Kidney (tissue), 14 donors: ENCODE data around the gene TOM1. TPM values are rescaled to one million over a fixed set of nuclear protein-coding genes. Genes with fewer than 3 reads are reported as not detected.
A peak's percentile ranks its signal among the peaks of the same experiment; 100 is the strongest.

ENCODE experiments used
- DNase-seq, 5 donors: peaks; one replicate each; pipeline ENCODE4 v3.0.0-alpha.2; 2013 to 2020
- FAIRE-seq: peaks from 2 replicates; lab custom pipeline; 2012; peaks lifted over from hg19 to GRCh38; lab: Jason Lieb, UNC
- H3K27ac ChIP-seq, 2 donors: one replicate each; pipeline ENCODE4 v1.7.0; 2013; ENCODE audit warnings: low read depth in 2 of 2, low read length in 2 of 2, inconsistent platforms in 1 of 2
- H3K27me3 ChIP-seq: one replicate; pipeline ENCODE4 v1.7.1; 2013; ENCODE audit warnings: low read length, inconsistent platforms; ENCODE audit not compliant: control insufficient read depth, insufficient read depth
- H3K36me3 ChIP-seq, 3 donors: one replicate each; pipeline versions ENCODE4 v1.7.0 to v1.7.1; 2013; ENCODE audit warnings: low read length in 3 of 3, control low read depth in 1 of 3, inconsistent platforms in 1 of 3; ENCODE audit not compliant: insufficient read depth in 3 of 3, control insufficient read depth in 2 of 3
- H3K4me1 ChIP-seq, 3 donors: one replicate each; pipeline versions ENCODE4 v1.7.0 to v1.7.1; 2013; ENCODE audit warnings: low read length in 3 of 3, inconsistent platforms in 1 of 3, low read depth in 1 of 3; ENCODE audit not compliant: control insufficient read depth in 2 of 3, insufficient read depth in 2 of 3
- H3K4me3 ChIP-seq, 3 donors: one replicate each; pipeline versions ENCODE4 v1.7.0 to v1.8.1; 2013; ENCODE audit warnings: low read length in 3 of 3, control low read depth in 1 of 3, inconsistent platforms in 1 of 3
- H3K9ac ChIP-seq, 3 donors: one replicate each; pipeline versions ENCODE4 v1.7.0 to v1.7.1; 2013; ENCODE audit warnings: low read length in 3 of 3, control low read depth in 1 of 3, inconsistent platforms in 1 of 3
- H3K9me3 ChIP-seq, 3 donors: one replicate each; pipeline versions ENCODE4 v1.7.0 to v1.7.1; 2013; ENCODE audit warnings: low read length in 3 of 3, control low read depth in 1 of 3, inconsistent platforms in 1 of 3; ENCODE audit not compliant: control insufficient read depth in 2 of 3, insufficient read depth in 1 of 3
- intact Hi-C: fragments of 100-400 bp; cut with DNase I; formaldehyde crosslinking; loops from one replicate; pipeline ENCODE4 v1.11.1; 2022
- polyA plus RNA-seq: library from polyadenylated mRNA; stranded (reverse); fragments of 350-450 nt; fragmentation: Illumina TruSeq; extraction: RNeasy Lipid Tissue Mini Kit (QIAGEN cat#74804); gene quantifications from one replicate; pipeline ENCODE4 v1.2.3, GENCODE V29; 2014; ENCODE audit warnings: low read depth, low replicate concordance; ENCODE audit not compliant: insufficient read depth
- total RNA-seq: library from RNA; stranded (reverse); fragmentation: NEBNext Ultra II Directional; extraction: Animal tissue kit (Norgen Biotek cat#: 25700); gene quantifications from one replicate; pipeline ENCODE4 v1.2.1, GENCODE V29; 2021
- TF ChIP-seq, protein P1 (sequence below): IDR thresholded peaks from 3 replicates; pipeline ENCODE4 v1.5.1; 2012; ENCODE audit warnings: mild to moderate bottlenecking, moderate library complexity, borderline replicate concordance; ENCODE audit not compliant: insufficient read depth; ENCODE audit errors: extremely low read depth
- donor health status: control.
- donor health status: control.
- donor health status: control.
- donor health status: control.
- donor health status: control.
- donor health status: DM: yes; HTN: yes; CAD: no.
- donor health status: Normal renal cell carcinoma (clear cell type).

The TOM1 gene
- total and polyA plus RNA-seq, 2 donors from 2014 or later = 67.0 to 68.2 TPM

- peaks cover 0 to 64% (median 44%) of the 10 kb centered on the region in 3 donors for H3K36me3 ChIP-seq
- intact Hi-C loops = no loop called here
- no peaks in the 10 kb centered on the region for H3K27me3 ChIP-seq
- no peak overlapping the region for H3K9ac ChIP-seq
- peaks cover 0 to 4% (median 0%) of the 10 kb centered on the region in 3 donors for H3K4me1 ChIP-seq
- no peak for DNase-seq
- TF ChIP-seq, protein P1, sequence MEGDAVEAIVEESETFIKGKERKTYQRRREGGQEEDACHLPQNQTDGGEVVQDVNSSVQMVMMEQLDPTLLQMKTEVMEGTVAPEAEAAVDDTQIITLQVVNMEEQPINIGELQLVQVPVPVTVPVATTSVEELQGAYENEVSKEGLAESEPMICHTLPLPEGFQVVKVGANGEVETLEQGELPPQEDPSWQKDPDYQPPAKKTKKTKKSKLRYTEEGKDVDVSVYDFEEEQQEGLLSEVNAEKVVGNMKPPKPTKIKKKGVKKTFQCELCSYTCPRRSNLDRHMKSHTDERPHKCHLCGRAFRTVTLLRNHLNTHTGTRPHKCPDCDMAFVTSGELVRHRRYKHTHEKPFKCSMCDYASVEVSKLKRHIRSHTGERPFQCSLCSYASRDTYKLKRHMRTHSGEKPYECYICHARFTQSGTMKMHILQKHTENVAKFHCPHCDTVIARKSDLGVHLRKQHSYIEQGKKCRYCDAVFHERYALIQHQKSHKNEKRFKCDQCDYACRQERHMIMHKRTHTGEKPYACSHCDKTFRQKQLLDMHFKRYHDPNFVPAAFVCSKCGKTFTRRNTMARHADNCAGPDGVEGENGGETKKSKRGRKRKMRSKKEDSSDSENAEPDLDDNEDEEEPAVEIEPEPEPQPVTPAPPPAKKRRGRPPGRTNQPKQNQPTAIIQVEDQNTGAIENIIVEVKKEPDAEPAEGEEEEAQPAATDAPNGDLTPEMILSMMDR = no peak
- FAIRE-seq = no peak
- no peak overlapping the region for H3K4me3 ChIP-seq
- no peaks in the 10 kb centered on the region for H3K9me3 ChIP-seq
- H3K27ac ChIP-seq = no peak overlapping the region
Observed at GRCh38 chr22:35334004-35334403, 34.3 kb downstream of the TOM1 start.

DNA sequence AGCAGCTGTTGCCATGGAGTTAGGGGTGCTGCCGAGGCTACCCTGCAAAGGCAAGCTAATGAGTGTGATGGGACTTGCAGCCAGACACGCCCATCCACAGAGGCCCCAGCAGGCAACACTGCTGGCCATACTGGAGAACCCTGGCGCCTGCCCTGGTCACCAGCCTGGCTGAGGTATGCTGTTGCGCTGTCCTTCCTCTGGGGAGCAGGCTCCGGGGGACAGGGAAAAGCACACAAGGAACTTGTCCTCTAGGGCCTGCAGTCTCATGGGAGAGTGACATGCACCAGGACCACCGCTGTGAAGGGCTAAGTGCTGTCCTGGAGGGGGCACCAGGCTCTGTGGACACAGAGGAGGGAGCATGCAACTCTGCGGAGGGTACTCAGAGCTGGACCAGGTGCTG lies 35.8 kb downstream of the TOM1 start:
- Histone ChIP-seq H3K9me3 (no peaks in the 10 kb centered on the region), H3K27ac (no peak overlapping the region), H3K4me1 (peaks cover 0 to 2% (median 0%) of the 10 kb centered on the region in 3 donors), H3K4me3 (no peak overlapping the region), H3K36me3 (peaks cover 0 to 64% (median 44%) of the 10 kb centered on the region in 3 donors), H3K27me3 (no peaks in the 10 kb centered on the region), H3K9ac (no peak overlapping the region)
- DNase-seq = no peak
- TF ChIP-seq, protein P1 = no peak
- intact Hi-C loops = no loop called here
- FAIRE-seq = no peak

- H3K4me1 ChIP-seq = no peaks in the 10 kb centered on the region
- FAIRE-seq = no peak
- TF ChIP-seq, protein P1 = no peak
- H3K27ac ChIP-seq = no peak overlapping the region
- H3K9ac ChIP-seq = no peak overlapping the region
- intact Hi-C loops = no loop called here
- no peaks in the 10 kb centered on the region for H3K27me3 ChIP-seq
- no peaks in the 10 kb centered on the region for H3K9me3 ChIP-seq
- peaks cover 1 to 64% (median 48%) of the 10 kb centered on the region in 3 donors for H3K36me3 ChIP-seq
- H3K4me3 ChIP-seq = no peak overlapping the region
- peak in 1 of 5 donors; percentile 67 for DNase-seq
Observed at GRCh38 chr22:35335936-35336781, 36.5 kb downstream of the TOM1 start.
